GM18868 (cell line): Measurements from ENCODE around the gene SSPN.

Experiments used
- ATAC-seq: cut with Tn5 transposase; IDR thresholded peaks from one replicate; pipeline ENCODE4 v1.9.1; 2021; ENCODE audit warnings: mild to moderate bottlenecking, moderate library complexity; ENCODE audit not compliant: unreplicated experiment

Gene SSPN

GRCh38 chr12:26281320-26281719 lies 85.9 kb downstream of the SSPN start:
- ATAC-seq = no peak

GRCh38 chr12:26282339-26282940 lies 87.1 kb downstream of the SSPN start:
- ATAC-seq = no peak

- ATAC-seq = no peak
Measured at GRCh38 chr12:26283046-26283445, 87.7 kb downstream of the SSPN start.

- ATAC-seq = no peak
Measured at GRCh38 chr12:26283617-26284016, 88.2 kb downstream of the SSPN start.

- no peak for ATAC-seq
Measured at GRCh38 chr12:26285401-26285800, 90.0 kb downstream of the SSPN start.

GRCh38 chr12:26286186-26286585 lies 90.8 kb downstream of the SSPN start:
- no peak for ATAC-seq

- no peak for ATAC-seq
Measured at GRCh38 chr12:26287671-26288381, 92.5 kb downstream of the SSPN start.

- ATAC-seq = no peak
Measured at GRCh38 chr12:26290565-26290964, 95.2 kb downstream of the SSPN start.

- no peak for ATAC-seq
Measured at GRCh38 chr12:26292596-26292995, 97.2 kb downstream of the SSPN start.

GRCh38 chr12:26293612-26294011 lies 98.2 kb downstream of the SSPN start:
- no peak for ATAC-seq

GRCh38 chr12:26295001-26295400 lies 99.6 kb downstream of the SSPN start:
- ATAC-seq = no peak

GRCh38 chr12:26297396-26298070 lies 102.2 kb downstream of the SSPN start:
- no peak for ATAC-seq

GRCh38 chr12:26298785-26299621 lies 103.6 kb downstream of the SSPN start:
- peak; percentile 98 for ATAC-seq

GRCh38 chr12:26299751-26300150 lies 104.4 kb downstream of the SSPN start:
- ATAC-seq = no peak
